Mammary epithelial cell (primary cell): ENCODE measurements around the gene CLIP3.

Experiments
- EZH2 ChIP-seq: IDR thresholded peaks from 2 replicates; pipeline ENCODE4 v1.6.1; 2012; ENCODE audit warnings: low read length, inconsistent platforms, borderline replicate concordance
- TF ChIP-seq, protein P1 (sequence below), 2 donors: IDR thresholded peaks in 1 of 2; conservative IDR thresholded peaks in 1 of 2; 2 replicates each; pipeline ENCODE4 v1.5.1; 2011 to 2012; ENCODE audit warnings: inconsistent platforms in 2 of 2, low read length in 2 of 2, mild to moderate bottlenecking in 2 of 2, control low read depth in 1 of 2, low read depth in 1 of 2; ENCODE audit not compliant: insufficient read depth in 1 of 2; ENCODE audit errors: extremely low read depth in 1 of 2

DNA sequence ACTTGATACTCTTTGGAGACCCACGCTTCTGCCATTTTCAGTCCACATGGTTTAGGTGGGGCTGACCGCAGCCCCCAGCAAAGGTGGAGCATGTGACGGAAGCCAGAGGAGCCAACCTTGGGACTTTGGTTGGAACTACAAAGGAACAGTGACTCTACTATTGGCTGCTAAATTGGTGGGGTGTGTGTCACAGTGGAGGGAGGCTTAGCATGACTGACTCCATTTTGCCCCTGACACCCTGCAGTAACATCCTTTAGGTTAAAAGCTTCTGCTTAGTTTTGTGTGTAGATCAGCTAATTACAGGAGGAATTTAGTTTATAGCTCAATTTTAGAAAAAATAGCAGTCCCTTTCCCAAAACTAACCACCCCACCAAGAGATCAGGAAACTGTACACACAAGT is 31.1 kb downstream of the CLIP3 start:
- TF ChIP-seq, protein P1, sequence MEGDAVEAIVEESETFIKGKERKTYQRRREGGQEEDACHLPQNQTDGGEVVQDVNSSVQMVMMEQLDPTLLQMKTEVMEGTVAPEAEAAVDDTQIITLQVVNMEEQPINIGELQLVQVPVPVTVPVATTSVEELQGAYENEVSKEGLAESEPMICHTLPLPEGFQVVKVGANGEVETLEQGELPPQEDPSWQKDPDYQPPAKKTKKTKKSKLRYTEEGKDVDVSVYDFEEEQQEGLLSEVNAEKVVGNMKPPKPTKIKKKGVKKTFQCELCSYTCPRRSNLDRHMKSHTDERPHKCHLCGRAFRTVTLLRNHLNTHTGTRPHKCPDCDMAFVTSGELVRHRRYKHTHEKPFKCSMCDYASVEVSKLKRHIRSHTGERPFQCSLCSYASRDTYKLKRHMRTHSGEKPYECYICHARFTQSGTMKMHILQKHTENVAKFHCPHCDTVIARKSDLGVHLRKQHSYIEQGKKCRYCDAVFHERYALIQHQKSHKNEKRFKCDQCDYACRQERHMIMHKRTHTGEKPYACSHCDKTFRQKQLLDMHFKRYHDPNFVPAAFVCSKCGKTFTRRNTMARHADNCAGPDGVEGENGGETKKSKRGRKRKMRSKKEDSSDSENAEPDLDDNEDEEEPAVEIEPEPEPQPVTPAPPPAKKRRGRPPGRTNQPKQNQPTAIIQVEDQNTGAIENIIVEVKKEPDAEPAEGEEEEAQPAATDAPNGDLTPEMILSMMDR (conservative IDR thresholded peaks at IDR 0.05 in 1 of 2, IDR thresholded peaks at IDR 0.05 in 1 of 2; ENCODE audit: extremely low read depth in 1 of 2, insufficient read depth in 1 of 2, low read depth in 1 of 2, low read length in 2 of 2): no peak
- TF ChIP-seq EZH2: no peak
